NCI-H226 (cell line): ENCODE results near the gene PARD3.
"Not testable (repeated sequence)": the region's sequence is repeated elsewhere in the genome, so short reads cannot be mapped to it uniquely, and the experiment has no call there.

Experiments used
- DNase-seq: peaks from one replicate; pipeline ENCODE4 v3.0.0-alpha.2; 2015

Gene PARD3

DNA sequence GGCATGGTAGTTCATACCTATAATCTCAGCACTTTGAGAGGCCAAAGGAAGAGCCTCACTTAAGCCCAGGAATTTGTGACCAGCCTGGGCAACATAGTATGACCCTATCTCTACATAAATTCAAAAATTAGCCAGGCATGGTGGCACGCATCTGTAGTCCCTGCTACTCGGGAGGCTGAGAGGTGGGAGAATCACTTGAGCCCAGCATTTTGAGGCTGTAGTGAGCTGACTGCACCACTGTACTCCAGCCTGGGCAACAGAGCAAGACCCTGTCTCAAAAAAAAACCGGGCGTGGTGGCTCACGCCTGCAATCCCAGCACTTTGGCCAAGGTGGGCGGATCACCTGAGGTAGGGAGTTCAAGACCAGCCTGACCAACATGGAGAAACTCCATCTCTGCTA is 19.8 kb downstream of the PARD3 start:
- DNase-seq, result no peak

DNA sequence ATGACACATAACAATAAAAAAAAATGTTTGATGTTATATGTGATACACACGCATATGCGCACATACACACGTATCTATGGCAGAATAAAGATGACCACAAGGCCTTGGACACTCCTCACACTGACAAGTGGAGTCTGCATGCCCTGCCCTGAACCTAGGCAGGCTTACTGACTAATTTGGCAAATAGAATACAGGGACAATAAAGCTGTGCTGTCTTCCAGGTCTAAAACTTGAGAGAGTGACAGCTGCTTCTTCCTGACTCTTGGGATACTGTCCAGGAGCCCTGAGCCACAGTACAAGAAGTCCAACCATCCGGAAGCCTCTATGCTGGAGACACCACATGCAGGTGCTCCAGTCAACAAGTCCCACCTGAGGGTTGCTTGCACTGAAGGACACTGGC is 20.3 kb downstream of the PARD3 start:
- DNase-seq, result no peak

DNA sequence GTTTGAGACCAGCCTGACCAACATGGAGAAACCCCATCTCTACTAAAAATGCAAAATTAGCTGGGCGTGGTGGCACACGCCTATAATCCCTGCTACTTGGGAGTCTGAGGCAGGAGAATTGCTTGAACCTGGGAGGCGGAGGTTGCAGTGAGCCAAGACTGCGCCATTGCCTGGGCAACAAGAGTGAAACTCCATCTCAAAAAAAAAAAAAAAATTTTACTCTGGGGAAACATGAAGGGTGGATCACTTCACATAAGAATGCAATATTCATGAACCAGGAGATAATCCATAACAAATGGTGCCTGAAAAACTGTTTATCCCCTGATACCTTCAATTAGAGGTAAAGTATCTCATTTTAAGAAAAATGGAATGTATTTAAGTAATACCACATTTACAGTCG is 21.5 kb downstream of the PARD3 start:
- not testable (repeated sequence) for DNase-seq

DNA sequence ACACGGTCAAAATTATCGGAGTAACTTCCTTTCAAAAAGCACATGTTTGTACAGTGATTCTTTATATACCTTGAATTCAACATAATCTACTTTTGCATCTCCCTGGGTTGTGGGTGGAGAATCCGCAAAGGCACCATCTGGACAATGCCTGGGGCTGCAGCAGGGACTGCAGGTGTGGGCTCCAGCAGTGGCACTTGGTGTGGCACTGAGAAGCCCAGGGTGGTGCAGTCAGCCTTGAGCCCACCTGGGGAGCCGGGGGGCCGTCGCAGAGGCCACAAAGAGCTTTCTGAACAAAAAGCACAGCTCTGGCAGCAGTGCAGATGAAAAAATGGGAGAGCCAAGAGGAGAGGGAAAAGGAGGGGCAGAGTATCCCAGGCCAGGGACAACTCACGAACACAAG is 22.2 kb downstream of the PARD3 start:
- DNase-seq, result no peak

DNA sequence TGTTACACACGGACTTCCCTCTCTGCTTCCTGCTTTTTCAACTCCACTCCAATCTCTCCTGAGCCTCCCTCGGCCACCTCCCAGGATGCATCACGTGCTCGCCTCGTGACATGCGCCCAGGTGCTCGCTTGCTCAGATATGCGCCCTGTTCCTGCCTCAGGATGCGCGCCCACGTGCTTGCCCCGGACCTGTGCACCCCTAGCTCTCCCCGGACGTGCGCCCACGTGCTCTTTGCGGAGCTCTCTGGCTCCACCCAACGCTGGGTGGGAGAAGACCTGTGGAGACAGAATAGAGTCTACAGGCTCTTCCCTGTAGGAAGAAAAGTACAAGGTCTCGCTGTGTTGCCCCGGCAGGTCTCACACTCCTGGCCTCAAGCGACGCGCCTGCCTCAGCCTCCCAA is 23.1 kb downstream of the PARD3 start:
- DNase-seq, result no peak

DNA sequence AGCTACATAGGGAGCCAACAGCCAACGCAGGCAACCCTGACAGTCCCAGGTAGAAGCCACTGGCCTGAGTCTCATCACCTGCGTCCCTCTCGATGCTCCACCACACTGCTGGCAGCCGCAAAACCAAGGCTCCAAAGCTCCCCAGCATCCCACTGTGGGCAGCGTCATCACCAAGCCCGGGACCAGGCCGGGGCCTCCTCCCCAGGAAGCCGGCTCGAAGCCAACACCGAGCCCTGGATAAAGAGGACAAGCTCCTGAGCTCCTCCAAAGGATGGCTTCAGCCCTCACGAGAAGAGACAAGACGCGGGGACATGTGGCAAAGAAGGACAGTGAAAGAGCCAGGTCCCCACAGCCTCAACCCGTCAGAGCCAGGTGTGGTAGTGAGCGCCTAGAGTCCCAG is 23.9 kb downstream of the PARD3 start:
- no peak for DNase-seq

DNA sequence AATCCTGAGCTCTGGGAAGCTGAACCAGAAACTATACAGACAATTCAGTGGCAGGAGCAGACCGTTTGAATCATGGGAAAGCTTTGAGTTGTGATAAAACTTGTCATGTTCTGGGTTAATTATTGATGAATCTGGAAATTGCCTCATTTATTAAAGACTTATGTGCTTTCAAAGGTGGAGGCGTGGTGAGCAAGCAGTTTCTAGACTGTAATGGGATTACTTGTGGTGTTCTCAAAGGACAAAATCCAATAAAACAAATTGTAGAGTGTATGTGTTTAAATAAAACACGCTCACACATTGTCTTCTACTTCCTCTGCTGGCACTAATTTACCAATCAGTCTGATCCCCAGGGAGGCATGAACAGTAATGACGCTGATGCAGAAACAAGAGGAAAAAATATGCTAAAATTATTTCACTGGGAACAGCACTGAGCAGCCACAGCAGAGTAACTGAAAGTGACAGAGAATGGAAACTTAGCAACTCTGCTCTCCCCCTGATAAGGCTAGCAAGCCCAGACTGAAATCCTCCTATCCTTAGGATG is 25.1 kb downstream of the PARD3 start:
- DNase-seq, result no peak

DNA sequence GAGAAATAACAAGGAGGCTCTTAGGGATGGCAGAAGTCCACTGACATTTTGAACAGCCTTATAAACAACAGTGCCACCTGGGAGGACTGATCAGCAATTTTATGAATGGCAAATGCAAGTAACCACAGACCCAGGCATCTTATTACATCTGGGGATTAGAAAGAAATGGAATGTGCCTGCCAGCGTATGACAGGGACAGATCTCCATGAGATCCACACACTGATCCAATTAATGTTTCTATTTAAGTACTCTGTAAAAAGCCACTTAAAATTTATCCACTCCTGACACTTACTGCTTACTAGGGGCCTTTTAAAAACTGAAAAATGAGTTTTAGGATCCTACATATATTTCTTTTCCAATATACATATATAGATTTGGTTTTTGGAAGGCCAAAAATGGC is 28.6 kb downstream of the PARD3 start:
- DNase-seq, result no peak

DNA sequence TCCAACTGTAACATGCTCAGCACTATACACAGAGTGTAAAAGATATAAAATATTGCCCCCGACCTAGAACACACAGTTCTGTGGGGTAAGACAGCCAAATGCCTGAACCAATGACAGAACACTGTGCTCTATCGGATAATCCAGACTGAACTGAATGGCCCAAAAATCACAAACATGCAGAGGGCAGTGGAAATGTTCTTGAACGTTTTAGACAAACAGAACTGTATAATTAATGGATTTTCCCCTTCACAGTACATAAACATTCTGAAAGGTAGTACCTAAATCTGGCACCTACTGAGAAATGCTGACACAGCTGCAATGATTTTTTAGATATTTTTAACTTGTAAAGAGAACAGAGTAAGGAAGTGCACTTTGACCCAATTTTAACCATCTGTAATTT is 33.4 kb downstream of the PARD3 start:
- DNase-seq, result no peak

DNA sequence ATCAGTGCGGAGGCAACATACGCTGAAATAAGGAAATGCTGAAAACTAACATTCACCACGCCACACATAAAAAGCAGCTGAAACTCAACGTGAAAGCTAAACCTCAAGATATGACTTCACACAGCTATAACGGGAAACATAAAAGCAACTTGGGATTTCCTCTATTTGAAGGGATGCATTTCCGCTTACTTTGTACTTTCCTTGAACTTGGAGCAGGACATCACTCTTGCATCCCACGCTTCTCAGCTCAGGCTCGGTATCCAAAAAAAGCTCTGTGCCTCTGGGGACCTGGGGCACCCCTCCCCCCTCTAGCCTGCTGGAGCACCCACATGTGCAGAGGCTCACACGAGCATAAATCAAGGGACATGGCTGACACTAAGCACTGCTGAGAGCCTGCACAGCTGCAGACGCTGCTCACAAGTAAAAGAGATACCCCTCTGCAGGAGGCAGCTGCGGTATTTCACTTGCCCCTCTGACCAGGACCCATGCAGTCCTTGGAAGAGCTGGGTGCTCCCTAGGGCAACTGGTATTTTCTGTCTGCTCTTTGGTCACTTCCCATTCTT is 34.2 kb downstream of the PARD3 start:
- DNase-seq, result no peak

DNA sequence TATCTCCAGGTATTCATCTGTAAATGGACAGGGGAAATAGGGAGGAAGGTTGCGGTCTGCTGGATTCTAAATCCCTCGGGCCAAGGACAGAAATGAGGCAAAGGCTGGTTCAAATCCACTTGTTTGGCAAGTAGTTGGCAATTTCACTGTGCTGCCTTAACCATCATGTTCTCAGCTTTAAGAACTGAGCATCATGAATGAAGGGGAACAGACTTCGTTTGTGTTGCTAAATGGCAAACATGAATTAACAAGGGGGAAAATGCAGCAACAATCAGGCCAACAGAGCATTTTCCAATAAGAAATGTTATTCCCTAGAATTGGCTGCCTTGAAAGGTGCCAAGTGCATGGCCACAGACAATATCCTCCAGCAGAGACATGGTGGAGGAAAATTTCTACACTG is 36.9 kb downstream of the PARD3 start:
- no peak for DNase-seq

DNA sequence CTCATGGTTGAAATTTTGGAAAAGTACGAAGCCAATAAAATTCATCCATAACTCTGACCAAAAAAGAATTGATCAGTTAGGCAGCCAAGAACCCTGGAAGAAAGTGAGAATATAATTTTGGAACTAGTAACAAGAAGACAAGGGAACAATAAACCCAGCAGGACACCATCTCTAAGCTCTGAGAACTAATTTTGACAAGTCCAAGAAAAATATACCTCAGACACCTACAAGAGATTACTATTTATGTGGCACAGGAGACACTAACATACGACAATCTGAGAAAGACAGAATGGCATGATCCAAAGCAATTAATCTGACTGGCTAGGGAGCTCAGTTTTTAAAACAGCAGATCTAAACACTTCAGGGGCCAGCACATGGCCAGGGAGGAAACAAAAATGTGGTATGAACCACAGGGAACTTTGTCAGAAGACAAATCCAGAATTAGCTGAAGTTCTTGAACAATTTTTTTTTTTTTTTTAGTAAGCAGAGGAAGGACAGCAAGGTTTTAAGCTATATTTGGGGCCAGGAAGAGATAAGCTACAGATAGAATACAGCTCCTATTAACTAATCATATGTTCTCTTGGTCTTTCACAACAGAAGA is 38.9 kb downstream of the PARD3 start:
- DNase-seq, result no peak

DNA sequence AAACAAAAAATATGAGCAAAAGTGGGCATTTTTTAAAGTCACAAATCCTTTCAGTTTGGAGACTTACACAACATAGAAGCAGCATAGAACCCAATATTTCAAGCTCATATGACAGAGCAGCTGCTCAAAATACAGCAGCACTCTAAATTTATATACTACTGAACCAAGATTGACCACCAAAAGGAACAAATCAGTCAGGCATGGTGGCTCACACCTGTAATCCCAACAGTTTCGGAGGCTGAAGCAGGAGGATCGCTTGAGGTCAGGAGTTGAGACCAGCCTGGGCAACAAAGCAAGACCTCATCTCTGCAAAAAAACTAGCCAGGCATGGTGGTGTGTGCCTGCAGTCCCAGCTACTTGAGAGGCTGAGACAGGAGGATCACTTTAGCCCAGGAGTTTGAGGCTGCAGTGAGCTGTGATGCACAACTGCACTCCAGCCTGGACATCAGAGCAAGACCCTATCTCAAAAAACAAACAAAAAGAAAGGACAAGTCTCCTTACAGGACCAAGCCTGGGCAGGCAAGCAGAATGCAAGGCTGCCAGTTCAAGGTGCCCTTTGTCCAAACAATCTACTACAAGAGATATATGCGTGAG is 40.0 kb downstream of the PARD3 start:
- DNase-seq, result no peak

DNA sequence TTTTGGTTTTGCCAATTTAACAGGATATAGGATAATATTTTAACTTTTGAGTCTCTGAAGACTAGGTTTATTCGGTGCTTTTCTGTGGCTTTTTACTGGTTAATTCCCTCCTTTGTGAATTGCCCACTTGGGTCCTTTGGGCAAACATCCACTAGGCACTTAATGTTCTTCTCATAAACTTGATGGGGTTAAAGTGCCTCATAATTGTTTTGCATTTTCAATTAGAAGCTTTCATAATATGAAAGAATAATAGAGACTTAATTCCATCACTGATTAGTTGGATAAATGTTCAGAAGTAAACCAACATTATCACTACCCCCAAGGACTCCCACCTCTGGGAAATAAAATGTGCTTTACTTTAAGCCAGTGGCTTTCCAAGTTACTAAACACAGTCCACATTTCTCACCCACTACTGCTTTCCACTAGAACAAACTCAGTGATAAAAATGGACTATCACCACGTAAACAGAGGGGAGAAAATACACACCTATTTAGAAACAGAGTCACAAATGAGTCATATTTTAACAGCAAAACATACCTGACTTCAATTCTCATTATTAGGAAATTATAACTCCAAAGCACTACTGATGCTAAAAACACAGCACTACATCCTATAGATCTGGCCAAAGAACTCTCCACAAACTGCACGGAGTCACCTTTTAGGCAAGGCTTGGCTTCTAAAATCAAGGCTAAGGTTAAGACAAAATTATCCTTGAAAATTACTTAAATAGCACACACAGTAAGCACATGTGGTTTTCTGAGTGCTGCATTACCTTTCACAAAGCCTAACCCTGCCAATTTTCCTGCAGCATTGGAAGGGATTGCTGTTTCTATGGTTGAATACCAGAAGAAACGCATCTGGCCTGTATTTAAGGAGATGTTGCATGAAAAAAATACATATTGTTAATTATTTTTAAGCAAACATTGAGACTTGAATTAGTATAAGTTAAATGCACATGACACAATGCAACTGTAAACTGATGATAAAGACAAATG is 41.2 kb downstream of the PARD3 start:
- DNase-seq, result no peak

DNA sequence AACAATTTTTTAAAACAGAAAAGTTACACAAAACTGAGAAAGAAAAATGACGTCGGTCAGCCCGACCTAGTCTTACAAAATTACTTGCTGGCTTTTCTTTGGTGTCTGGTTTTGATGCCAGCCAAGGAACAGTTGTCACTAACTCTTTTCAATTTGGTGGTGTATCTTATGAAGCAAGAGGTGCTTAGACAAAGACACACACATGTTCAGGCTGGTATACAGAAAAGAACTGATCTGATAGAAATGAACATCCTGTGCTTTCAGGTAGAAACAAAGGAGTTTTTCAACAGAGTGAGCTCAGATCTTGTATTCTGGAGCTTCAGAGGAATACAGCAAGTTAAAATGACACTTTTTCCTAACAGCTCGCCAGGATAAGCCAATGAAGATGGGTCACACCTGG is 43.6 kb downstream of the PARD3 start:
- no peak for DNase-seq

DNA sequence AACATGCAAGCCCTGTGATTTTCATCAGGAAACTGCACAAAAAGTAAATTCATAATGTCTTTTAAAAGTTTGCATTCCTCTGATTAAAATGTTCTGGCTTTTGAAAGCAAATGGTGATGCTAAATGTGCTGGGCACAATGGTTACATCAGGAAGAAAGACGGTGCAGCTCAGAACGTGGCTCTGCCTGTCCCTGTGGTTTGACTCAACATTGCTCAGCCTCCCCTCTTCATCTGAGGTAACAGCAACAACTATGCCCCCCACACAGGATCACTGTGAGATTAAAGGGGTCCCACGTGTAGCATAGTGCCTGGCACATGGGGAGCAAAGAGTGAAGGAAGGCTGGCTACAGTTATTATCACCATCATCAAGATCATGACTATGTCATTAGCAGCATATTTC is 44.0 kb downstream of the PARD3 start:
- no peak for DNase-seq

DNA sequence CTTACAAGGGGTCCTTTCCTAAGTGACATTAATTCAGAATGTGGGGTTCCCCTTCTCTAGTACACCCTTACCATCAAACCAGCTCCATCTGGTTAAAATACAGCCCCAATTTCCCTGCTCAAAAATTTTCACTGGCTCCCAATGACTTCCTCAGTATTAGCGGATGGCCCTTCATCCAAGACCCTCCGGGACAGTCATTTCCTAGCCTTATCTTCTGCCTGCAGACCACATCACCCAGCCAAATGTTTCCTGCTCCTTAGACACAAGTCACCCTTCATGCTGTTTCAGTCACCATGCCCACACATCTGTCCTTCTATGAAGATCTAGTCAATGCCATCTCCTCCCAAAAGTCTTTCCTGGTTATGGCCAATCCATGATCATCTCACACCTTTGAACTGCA is 45.2 kb downstream of the PARD3 start:
- DNase-seq, result no peak

DNA sequence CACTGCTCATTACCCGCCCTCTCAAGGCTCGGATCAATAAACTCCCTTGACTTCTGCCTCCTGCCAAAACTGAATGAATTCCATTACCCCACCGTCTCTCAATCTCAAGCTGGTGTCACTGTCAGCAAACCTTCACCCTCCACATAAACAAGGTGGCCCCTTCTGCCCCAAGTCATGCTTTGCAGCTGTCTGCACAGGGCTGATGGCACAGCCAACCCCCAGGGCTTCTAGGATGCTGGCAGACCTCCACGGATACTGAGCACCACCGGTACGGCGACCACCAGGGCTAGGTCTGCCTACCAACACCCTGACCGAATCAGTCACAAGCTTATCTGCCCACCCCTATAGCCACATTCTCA is 46.1 kb downstream of the PARD3 start:
- DNase-seq, result no peak

DNA sequence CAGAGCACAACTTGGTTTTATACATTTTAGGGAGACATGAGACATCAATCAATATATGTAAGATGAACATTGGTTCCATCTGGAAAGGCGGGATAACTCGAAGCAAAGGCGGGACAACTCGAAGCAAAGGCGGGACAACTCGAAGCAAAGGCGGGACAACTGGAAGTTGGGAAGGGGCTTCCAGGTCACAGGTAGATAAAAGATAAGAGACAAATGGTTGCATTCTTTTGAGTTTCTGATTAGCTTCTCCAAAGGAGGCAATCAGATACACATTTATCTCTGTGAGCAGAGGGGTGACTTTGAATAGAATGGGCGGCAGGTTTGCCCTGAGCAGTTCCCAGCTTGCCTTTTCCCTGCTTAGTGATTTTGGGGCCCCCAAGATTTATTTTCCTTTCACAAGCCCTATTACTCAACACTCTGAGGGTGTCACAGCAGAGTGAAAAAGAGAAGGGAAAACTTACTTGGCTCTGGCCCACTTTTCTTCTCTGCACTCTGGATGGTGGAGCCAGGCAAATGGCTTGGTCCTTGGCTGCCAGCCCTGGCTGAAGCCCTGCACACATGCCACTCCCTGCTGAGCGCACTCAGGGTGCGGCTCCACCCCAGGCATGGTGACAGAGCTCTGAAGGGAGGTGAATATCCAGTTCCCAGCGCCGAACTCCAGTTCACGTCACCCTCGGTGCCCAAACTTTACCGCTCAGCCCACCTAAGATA is 46.7 kb downstream of the PARD3 start:
- no peak for DNase-seq

DNA sequence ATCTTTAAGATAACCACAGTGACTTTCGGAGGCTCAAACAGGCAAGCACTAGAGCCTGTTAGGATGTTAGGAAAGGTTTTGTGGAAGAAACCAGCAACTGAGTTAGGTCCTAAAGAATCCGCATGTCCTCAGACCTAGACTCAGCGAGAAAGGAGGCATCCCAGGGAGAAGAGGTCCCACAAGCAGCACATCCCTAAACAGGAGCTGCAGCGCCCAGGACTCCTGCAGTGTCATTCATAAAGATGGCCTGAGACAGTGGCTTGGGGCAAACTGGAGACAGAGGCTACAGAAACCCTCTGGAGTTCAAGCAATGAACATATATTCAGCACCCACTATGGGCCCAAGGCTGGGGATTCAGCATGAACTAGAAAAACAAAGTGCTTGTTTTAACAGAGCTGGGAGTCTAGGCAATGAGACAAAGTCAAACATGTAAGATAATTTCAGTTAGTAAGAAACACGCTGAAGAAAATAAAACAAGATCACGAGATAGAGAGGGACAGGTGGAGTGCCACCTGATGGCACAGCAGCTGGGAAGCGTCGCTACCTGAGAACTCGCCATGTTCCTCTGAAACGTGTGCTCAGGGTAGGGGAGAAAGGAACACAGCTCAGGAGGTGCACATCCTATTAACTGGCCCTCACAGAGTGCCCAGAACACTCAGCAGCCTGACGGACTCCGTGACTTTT is 48.1 kb downstream of the PARD3 start:
- DNase-seq, result no peak

DNA sequence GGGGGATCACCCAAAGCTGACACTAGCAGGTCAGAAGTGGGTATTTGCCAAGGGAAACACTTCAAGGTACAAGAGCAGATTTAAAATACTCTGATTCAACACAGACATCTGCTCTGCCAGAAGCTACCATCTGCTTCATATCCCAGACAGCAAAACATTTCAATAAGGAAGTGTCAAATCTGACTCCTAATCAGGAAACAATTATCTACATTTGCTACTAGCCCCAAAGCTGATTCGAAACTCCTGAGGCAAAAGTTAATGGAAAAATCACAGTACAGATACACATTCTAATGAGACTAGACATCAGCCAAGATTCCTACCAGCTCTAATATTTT is 48.9 kb downstream of the PARD3 start:
- no peak for DNase-seq

DNA sequence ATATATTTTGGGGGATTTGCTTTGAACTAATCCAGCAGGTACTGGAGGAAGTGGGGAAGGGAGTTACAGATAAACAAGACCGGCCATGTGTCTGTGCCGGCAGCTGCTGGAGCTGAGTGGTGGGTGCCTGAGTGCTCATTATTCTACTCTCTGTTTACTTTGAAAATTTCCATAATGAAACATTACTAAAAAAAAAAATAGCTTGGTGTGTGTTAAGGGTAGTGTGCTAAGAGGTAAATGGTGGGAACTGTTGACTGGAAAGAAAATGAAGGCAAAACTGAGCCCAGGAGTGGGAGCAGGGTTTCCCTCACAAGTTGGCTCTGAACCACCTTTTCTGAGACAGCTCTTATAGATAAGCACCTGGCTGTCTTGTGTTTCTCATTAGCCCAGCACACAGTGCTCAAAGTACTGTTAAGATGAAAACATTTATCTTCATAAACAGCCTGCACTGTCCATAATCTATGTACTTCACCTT is 50.6 kb downstream of the PARD3 start:
- no peak for DNase-seq
